ENCODE data around the gene PSG6. TPM values are rescaled to one million over a fixed set of nuclear protein-coding genes. Genes with fewer than 3 reads are reported as not detected.
"Not testable (repeated sequence)": the region's sequence is repeated elsewhere in the genome, so short reads cannot be mapped to it uniquely, and the experiment has no call there.

The PSG6 gene
- total and polyA plus RNA-seq, 2 of the 8 experiments (the other 6 are each of a cell fraction or from before 2014, with no cell fraction given): not detected

DNA sequence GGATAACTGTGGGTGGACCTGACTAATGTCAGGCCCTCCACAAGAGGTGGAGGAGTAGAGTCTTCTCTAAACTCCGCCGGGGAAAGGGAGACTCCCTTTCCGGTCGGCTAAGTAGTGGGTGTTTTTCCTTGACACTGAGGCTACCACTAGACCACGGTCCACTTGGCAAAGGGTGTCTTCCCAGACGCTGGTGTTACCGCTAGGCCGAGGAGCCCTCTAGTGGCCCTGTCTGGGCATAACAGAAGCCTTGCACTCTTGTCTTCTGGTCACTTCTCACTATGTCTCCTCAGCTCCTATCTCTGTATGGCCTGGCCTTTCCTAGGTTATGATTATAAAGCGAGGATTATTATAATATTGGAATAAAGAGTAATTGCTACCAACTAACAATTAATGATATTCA is 5.4 kb upstream of the PSG6 start:
- H4K5ac ChIP-seq (ENCODE audit: insufficient read length, low read depth, low read length); H2BK12ac ChIP-seq (ENCODE audit: low read depth, low read length); FAIRE-seq; H4K8ac ChIP-seq (ENCODE audit: extremely low read depth, insufficient read depth, low read length); H3K79me1 ChIP-seq (ENCODE audit: low read depth, low read length); H2AFZ ChIP-seq (ENCODE audit: low read length); H3K23ac ChIP-seq (ENCODE audit: insufficient read length); H2AK5ac ChIP-seq (ENCODE audit: low read depth, low read length); H3K9ac ChIP-seq (replicated peaks in 1 of 4; ENCODE audit: extremely low read depth in 1 of 4, low read depth in 3 of 4, low read length in 3 of 4); H3K27ac ChIP-seq (ENCODE audit: low read depth, low read length); H2BK15ac ChIP-seq (ENCODE audit: low read length); H3K4me2 ChIP-seq (ENCODE audit: insufficient read depth in 1 of 2, low read depth in 2 of 2, low read length in 2 of 2); H3K4ac ChIP-seq (replicated peaks; ENCODE audit: insufficient read length, low read depth, low read length); H3K27me3 ChIP-seq (replicated peaks in 1 of 4; ENCODE audit: control insufficient read depth in 3 of 4, extremely low read depth in 1 of 4, insufficient read depth in 3 of 4, low read length in 3 of 4); H4K91ac ChIP-seq (replicated peaks; ENCODE audit: insufficient read length, low read length); H3K4me1 ChIP-seq (replicated peaks in 1 of 4; ENCODE audit: control insufficient read depth in 3 of 4, insufficient read depth in 4 of 4, low read length in 3 of 4); H2BK20ac ChIP-seq (ENCODE audit: low read length); H3K23me2 ChIP-seq (ENCODE audit: low read depth, low read length); H3K36me3 ChIP-seq (ENCODE audit: control insufficient read depth in 2 of 4, insufficient read depth in 4 of 4, low read length in 3 of 4); H3K14ac ChIP-seq (ENCODE audit: insufficient read length); H2BK5ac ChIP-seq (ENCODE audit: low read depth, low read length); H3K79me2 ChIP-seq (ENCODE audit: control insufficient read depth in 1 of 2, insufficient read depth in 2 of 2, low read length in 2 of 2); H4K20me1 ChIP-seq (replicated peaks in 1 of 2; ENCODE audit: control insufficient read depth in 1 of 2, insufficient read depth in 2 of 2, low read length in 2 of 2); H3K4me3 ChIP-seq (ENCODE audit: extremely low read depth in 1 of 4, insufficient read depth in 2 of 4, low read depth in 3 of 4, low read length in 4 of 4); H3K18ac ChIP-seq (ENCODE audit: extremely low read depth, low read length); H2BK120ac ChIP-seq (replicated peaks; ENCODE audit: low read depth, low read length); POLR2A ChIA-PET (ENCODE audit: partially characterized antibody); H3K56ac ChIP-seq (replicated peaks; ENCODE audit: insufficient read length, low read depth, low read length): not testable (repeated sequence)
- peaks cover 30 to 57% of the 10 kb centered on the region in 2 experiments for H3K9me3 ChIP-seq (ENCODE audit: insufficient read depth in 2 of 2, low read depth in 1 of 2, low read length in 1 of 2)
- TF ChIP-seq RAD21 (IDR thresholded peaks at IDR 0.05 in 1 of 2, conservative IDR thresholded peaks at IDR 0.05 in 1 of 2; ENCODE audit: low read depth in 2 of 2, low read length in 2 of 2): peak; percentile 25 to 29
- TF ChIP-seq, protein P1, sequence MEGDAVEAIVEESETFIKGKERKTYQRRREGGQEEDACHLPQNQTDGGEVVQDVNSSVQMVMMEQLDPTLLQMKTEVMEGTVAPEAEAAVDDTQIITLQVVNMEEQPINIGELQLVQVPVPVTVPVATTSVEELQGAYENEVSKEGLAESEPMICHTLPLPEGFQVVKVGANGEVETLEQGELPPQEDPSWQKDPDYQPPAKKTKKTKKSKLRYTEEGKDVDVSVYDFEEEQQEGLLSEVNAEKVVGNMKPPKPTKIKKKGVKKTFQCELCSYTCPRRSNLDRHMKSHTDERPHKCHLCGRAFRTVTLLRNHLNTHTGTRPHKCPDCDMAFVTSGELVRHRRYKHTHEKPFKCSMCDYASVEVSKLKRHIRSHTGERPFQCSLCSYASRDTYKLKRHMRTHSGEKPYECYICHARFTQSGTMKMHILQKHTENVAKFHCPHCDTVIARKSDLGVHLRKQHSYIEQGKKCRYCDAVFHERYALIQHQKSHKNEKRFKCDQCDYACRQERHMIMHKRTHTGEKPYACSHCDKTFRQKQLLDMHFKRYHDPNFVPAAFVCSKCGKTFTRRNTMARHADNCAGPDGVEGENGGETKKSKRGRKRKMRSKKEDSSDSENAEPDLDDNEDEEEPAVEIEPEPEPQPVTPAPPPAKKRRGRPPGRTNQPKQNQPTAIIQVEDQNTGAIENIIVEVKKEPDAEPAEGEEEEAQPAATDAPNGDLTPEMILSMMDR (IDR thresholded peaks at IDR 0.05; ENCODE audit: control extremely low read depth in 1 of 3, insufficient read depth in 1 of 3, low read depth in 1 of 3, low read length in 3 of 3): peak; percentile 28 to 56 (median 47); a peak in 3 of 4 replicates
- CTCF ChIA-PET (ENCODE audit: partially characterized antibody): interaction anchor here (1.2 to 1.3 kb wide), 3 partner anchors 9 to 144 kb away, joined by 3 read pairs; no protein-coding TSS in a partner anchor
- peak in 1 of 2 experiments; percentile 50 for DNase-seq (ENCODE audit: low read depth in 1 of 2, low spot score in 2 of 2)
- 60% methylated on average over 9 of the region's 9 CpGs; no CpG with 5 or more reads in 1 of the 2 experiments for WGBS, 2 experiments (ENCODE audit: extremely low coverage in 1 of 2, insufficient coverage in 1 of 2, insufficient read length in 1 of 2, insufficient replicate concordance in 2 of 2, low coverage in 1 of 2, low lambda C conversion rate in 2 of 2, missing lambda C conversion rate in 1 of 2)

Measured in H1 (cell line).